Renal pelvis (tissue), 4 donors: ENCODE results near the gene LRP2BP. TPM values are rescaled to one million over a fixed set of nuclear protein-coding genes. Genes with fewer than 3 reads are reported as not detected.

Experiments used
- DNase-seq: peaks from one replicate; pipeline ENCODE4 v3.0.0-alpha.2; 2013
- polyA plus RNA-seq, 3 donors: library from polyadenylated mRNA; unstranded; fragments of 120-200 nt; gene quantifications; one replicate each; pipeline ENCODE4 v1.2.1, GENCODE V29; 2013; ENCODE audit not compliant: insufficient read length in 3 of 3

Gene LRP2BP
- polyA plus RNA-seq, 3 donors = 2.3 to 5.9 (median 5.0) TPM

DNA sequence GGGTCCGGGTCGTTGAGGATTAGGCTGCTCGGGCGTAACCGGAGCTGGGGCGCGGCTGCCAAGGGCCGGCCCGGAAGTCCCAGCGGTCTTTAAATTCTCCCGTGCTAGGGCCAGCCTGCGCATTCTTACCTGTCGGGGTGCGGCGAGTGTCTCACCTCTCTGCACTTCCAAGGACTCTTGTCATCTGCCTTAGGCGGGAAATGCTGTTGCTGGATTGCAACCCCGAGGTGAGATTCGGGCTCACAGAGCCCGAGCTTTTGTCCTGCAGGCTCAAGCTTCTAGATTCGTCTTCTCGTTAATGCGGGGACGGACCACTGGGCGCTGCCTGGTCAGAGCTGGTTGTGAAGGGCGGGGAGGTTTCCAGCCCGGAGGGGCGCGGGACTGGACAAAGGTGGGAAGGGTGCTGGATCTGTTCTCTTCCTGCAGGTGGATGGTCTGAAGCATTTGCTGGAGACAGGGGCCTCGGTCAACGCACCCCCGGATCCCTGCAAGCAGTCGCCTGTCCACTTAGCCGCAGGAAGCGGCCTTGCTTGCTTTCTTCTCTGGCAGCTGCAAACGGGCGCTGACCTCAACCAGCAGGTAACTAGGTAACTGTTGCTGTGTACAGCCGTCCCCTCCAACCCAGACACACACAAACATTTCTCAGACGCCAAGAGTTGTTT, 1.1 kb upstream of the LRP2BP start, which contains the start of gene ANKRD37:
ANKRD37 (plus strand) TSS at position 118 of the 662 bp plus-strand sequence; CDS start at position 201, 83 bp downstream.
- DNase-seq = peak; percentile 80

DNA sequence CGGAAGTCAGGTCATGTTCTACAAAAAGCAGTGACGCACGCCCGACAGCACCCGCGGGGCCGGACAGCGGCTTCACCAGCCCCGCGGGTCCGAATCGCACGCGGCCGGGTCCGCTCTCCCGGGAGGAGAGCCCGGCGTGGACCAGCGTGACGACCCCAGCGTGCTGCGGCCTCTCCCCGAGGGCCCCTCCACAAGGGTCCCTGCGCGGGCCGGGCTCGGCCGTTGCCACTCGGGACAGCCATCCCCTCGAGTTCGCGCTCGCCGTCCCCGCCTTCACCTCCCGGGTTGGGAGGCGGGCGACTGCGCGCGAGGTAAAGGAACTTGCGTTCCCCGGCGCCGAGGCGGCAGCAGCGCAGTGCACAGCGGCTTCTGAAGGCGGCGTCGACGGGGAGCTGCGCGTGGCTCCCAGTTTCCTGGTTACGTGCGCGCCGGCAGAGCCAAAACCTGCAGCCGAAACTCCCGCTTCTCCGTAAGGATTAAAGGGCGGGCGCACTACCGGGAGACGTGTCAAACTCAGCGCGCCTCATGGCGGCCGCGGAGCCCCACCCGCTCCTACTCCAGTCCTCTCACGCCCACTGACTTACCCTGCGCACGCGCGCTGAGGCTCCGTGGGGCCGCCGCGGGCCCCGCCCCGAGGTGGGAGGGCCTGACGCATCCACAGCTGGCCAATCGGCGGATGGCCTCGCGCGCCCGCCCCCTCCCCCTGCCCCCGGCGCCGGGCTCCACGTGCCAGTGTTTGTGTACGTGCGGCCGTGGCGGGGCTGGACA, 416 bp upstream of the LRP2BP start:
- peak; percentile 98 for DNase-seq

DNA sequence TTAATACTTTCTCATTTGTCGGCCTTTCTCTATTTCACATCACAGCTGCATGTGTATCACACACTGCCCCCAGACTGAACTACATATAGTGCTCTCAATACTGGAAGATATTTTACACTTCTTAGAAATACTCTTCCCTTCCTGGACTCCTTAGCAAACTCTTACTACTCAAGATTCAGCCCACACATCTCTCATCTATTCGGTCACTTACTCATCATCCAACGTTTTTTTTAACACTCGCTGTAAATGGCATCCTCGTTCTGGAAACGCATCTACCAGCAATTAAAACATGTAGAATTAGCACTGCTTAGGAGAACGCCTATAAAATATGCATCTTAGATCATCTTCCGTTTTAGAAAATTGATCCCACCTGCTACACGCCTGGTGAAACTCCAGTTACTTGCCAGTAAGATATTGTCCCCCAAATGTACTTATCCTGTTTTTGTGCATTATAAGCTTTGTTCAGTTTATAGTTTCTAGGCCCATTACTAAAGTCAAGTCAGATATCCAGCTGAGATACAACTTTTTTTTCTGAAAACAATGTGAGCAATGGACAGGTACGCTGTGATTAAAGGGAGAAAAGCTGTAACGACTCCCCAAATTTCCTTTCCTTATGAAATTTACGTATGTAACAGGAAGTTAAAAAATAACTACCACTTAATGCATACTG, 1.0 kb downstream of the LRP2BP start:
- DNase-seq = no peak

DNA sequence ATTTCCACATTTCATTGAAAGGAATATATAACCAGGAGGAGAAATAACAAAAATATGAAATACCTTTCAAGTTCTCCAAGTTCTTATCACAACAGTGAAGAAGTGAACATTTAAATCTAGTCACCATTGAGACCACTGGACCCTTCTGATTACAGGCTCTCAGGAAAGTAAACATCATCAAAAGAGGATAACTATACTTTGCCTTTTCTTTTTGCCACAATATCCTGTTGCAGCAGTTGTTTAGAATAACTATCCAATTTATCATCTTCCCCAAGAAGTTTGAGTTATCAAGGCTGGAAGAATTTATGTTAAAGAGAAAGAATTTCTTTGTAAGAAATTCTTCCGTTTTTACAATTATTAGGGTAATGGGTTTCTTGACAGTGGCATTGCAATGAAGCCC, 3.6 kb downstream of the LRP2BP start:
- no peak for DNase-seq

DNA sequence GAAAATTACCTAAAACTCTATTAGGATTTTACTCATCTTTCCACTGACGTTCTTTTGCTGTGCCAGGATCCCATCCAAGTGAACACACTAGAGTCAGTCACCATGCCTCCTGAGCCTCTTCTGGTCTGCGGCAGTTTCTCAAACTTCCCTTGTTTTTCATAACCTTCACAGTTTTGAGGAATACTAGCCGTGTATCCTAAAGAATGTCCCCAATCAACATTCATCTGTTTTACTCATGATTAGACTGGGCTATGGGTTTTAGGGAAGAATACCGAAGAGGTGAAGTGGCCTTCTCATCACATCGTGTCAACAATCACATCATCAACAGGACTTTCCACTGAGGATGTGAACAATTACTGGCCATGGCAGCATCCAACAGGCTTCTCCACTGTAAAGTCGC, 4.8 kb downstream of the LRP2BP start:
- DNase-seq = no peak

DNA sequence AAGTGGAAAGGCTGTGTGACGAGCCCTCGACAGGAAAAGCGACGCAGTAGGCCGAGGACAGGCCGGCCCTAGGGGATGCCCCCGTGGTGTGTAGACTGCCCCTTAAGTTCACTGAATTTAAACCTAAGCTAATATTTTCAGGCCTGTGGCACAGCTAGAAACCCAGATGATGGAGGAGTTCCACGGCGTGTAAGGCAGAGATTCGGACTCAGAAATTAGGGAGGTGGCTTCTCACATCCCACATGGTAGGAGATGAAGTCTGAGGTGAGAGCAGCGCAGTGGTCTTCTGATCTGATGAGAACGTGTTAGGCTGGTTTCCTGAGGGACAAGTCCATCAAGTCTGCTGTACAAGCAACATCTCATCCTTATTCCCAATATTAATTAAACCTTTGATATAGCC, 7.8 kb downstream of the LRP2BP start:
- no peak for DNase-seq

DNA sequence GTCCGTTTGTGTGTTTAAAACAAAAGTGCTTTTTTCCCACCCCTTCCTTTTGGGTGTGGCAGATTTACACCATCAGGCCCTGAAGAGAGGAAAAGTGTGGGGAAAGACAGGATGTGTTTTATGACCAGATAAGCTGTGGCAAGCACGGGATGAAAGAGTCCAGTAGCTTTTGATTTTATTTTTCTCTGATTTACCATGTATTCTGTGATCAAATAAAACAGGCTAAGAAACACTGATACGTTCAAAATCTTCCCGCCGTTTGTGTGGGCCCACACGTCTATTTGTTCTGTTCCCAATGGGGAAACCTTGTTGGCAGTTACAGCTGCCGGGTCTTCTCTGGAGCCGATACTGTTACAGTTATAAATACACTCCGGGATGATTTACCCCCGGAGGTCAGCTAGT, 10.8 kb downstream of the LRP2BP start:
- DNase-seq = no peak

DNA sequence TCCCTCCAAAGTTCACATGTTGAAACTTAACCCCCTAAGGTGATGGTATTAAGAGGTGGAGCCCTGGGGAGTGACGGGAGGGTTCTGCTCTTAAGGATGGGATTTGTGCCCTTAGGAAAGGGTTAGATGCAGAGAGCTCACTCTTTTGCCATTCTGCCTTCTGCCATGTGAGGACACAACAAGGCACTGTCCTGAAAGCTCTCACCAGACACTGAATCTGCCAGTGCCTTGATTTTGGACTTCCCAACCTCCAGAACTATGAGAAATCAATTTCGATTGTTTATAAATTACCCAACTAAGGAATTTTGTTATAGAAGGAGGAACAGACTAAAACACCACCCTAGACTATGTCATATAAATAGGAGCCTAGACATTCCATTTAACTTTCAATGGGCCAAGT, 11.7 kb downstream of the LRP2BP start:
- DNase-seq = no peak

DNA sequence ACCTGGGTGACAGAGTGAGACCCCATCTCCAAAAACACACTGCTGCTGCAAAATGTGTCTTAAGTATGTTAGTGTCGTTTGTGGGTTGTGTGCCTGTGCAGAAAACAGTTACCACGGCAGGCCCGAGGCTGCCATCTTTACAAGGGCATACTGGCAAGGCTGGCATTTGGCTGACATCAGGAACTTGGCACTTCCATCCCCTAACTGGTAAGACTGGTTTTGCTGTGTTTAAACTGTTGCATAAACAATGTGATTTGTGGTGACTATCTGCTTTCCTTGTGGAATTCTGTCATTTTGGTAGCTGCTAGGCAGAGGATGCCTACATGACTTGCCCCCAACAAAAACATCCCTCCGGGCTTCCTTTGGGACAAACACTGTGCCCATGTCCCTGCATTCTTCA, 12.3 kb downstream of the LRP2BP start:
- DNase-seq = no peak

DNA sequence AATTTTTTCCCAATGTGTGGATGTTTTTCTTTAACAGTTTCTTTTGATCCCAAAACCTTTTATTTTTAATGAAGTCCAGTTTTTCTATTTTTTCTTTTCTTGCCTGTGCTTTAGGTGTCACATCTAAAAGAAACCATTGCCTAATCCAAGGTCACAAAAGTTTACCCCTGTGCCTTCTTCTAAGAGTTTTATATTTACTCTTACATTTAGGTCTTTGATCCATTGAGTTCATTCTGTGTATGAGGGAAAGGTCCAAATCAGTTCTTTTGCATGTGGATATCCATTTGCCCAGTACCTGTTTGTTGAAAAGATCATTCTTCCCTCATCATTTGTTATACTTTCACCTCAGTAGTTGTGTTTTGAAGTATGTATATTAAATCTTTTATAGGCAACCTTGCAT, 13.0 kb downstream of the LRP2BP start:
- no peak for DNase-seq

DNA sequence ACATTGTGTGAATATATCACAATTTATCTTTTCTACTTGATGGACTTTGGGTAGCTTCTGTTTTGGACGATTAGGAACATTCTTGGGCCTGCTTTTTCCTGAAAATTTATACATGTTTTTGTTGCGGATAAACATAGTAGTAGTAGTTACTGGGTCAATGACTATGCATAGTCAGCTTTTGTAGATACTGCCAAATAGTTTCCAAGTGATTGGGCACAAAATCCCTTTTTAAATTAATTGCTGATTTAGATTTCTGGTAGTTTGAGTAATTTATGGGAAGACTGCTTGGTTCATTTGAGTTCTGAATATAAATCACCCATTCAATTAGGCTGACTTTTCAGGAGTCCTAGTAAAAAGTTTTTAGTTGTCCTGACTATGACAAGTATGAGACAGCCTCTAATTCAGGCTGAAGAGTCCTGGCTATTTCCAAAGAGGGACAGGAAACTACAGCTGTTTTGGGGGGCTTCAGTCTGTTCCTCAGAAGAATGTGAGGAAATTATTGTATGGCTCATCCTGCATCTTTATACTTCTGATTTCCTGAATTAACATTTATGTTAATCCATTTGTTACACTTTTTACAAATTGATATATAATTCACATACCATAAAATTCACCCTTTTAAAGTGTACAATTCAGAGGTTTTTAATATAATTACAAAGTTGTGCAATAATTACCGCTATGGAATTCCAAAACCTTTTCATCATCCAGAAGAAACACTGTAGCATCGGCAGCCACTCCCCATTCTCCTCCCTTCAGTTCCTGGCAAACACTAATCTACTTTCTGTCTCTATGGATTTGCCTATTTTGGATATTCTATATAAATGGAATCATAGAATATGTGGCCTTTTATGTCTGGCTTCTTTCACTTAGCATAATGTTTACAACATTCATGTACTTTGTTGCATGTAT, 14.2 kb downstream of the LRP2BP start:
- no peak for DNase-seq

DNA sequence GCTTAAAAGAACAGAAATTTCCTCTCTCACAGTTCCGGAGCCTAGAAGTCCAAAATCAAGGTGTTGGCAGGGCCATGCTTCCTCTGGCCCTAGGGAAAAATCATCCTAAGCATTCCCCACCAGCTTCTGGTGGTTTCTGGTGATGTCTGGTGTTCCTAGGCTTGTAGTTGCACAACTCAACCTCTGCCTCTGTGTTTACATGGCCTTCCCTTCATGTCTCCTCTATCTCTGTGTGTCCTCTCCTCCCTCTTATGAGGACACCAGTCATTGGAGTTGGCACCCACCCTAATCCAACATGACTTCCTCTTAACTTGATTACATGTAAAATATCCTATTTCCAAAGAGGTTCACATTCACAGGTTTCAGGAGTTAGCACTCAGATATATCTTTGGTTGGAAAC, 15.4 kb downstream of the LRP2BP start:
- no peak for DNase-seq

DNA sequence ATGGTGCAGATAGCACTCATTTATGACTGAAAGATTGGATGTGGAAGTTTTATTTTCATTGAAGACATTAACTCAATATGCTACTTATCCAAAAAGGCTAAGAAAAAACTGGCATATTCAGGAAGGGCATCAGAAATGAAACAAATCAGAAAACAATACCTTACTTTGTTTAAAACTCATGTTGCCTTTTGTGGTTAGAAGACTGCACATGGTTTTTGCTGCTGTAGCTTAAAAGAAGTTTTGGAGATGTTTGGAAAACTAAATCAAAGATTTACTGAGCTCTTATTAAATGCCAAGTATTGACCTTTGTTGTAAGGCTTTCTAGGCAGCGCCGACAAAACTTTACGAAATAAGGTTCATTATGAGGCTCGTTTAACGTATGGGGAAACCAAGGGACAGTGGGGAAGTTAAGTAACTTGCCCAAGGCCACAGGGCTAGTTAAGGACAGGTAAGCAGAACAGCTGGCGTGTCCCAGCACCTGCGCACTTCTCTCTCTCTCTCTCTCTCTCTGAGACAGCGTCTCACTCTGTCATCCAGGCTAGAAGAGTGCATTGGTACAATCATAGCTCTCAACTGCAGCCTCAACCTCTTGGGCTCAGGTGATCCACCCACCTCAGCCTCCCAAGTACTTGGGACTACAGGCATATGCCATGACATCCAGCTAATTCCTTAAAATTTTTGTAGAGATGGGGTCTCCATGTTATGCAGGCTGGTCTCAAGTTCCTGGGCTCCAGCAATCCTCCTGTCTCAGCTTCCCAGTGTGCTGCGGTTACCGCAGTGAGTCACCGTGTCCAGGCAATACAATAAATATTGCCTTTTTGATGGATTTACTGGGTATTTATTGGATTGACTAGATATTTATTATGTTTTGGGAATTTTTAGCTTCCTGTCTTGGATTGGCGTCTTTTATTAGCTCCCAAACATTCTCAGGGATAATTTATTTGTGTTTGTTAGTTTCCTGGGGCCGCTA, 16.1 kb downstream of the LRP2BP start:
- no peak for DNase-seq

DNA sequence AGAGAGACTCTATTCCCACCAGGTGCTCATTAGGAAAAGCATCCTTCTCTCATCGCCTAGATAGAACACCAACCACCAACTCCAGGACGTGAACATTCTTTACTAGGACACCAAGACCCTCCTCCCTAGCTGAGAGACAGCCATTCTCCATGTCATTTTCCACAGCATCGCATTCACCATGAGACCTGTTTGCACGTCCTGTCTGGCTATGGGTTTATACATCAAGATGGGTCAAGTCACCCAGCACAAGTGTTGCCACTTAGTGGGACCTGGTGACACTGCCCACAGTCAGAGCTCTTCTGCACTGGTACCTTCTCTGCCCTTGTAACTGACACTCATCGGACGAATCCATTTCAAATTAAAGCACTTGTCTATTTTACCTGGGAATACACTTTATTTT, 17.5 kb downstream of the LRP2BP start:
- DNase-seq = no peak

DNA sequence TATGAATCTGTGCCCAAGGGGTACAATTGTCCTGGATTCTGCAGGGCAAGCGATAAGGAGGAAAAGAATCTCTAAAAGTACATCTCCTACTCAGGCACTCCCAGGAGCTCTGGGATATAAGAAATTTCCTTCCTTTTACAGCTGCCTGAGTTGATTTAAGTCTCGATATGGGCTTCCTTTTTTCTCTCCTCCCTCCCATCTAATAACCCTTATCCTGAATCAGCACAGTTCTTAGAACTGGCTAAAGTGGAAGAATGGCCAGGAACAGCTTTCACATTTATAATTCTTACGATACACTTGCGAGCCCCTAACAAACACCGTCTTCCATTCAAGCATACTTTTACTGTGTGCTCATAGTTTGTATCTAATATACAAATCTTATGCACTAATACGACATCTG, 21.2 kb downstream of the LRP2BP start:
- DNase-seq = no peak

DNA sequence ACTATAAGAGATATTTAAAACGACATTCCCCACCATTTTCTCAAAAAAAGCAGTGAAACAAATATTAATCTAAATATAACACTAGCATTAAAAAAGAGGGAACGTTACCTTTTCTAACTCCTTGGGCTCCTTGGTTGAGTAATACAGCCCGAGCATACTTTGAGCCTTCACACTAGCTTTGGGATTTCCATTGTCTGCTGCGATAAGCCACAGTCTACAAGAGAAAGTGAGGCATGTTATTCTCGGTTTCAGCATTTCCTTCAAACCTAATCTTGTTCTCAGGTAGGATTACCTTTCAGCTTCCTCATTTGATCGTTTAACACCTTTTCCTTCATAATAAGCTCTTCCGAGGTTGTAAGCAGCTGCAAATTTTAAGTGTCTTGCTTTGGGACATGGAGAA, 21.7 kb downstream of the LRP2BP start:
- no peak for DNase-seq

DNA sequence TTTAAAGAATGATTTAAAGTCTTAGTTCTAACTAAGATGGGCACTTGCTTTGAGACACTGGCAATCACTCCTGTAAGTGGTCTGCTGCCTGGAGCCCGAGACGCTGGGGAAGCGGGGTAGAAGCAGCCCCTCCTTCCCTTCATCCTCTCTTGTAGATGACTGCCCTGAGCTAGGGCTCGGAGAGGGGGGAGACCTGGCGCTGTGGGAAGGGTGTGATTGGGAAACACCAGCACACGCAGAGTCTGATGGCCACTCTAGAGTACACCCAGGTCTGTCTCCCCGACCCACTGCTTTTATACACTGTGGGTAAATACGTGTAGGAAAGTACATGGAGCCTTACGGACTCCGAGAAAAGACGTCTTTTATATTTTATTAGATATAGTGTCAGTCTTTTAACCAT, 24.0 kb downstream of the LRP2BP start:
- no peak for DNase-seq

DNA sequence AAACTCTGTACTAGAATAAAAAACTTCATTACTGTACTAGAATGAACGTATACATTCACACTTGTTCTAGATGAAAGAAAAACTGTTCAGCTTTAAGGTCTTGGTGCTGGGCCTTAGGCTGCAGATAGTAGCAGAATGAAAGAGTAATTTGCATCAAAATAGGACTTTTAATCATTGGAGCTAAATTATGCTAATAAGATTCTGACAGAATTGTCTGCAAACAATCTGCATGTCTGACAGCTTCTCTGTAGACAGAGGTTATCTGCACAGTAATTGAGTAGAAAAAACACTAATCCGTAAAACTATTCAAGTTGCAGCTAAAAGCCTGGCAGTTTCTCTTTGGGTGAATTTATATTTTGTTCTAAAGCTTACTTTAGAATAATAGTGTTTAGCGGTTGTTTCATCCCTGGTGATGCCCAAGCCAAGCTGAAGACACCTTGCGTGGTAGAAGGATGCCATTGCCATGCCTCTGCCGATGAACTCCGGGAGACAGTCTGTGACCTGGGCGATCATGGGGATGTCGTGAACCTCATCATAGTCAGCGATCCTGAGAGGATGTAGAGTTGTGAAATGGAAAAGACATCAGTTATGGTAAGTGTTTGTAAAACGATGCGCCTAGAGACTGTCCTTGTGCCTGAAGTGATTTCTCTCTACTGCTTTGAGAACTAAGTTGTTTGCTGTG, 25.3 kb downstream of the LRP2BP start:
- no peak for DNase-seq

DNA sequence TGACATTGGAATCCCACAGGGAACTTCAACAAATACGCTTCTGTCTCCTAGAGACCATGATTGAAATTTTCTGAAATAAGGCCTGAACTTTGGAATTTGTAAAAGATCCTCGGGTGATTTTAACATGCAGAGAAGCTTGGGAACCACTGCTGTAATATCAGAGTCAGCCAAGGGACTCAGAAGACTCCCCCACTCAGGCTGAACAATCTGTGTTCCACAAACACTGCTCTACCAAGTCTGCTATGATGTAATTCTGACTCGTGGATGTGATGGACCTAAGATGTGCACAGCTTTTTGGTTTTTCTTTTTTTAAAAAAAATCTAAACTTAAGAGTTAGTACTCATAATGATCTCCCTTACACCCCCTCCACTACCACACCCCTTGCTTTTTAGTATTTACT, 26.0 kb downstream of the LRP2BP start:
- DNase-seq = no peak

DNA sequence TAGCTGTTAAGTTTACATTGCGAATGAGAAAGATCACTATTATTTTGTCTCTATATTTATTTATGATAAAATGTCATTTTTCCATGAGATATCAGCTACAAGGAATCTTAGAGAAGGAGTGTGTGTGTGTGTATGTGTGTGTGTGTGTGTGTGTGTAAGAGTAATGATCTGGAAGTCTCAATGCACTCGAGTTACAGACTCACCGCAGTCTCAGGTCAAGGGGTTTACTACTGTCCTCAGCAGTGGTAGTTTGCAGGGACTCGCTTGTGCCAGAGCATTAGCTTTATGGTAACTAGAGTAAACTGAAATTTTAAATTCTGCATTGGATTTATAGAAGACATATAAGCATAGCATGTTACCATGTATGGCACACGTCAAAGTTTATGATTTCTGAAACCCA, 30.8 kb downstream of the LRP2BP start:
- DNase-seq = peak; percentile 69
